ENCODE data around the gene CD68. TPM values are rescaled to one million over a fixed set of nuclear protein-coding genes. Genes with fewer than 3 reads are reported as not detected.
A peak's percentile ranks its signal among the peaks of the same experiment; 100 is the strongest.
"Not testable (repeated sequence)": the region's sequence is repeated elsewhere in the genome, so short reads cannot be mapped to it uniquely, and the experiment has no call there.

The CD68 gene
- total RNA-seq, 2 experiments from 2014 or later: 0.44 to 0.54 TPM

GRCh38 chr17:7623661-7624060, 44.2 kb downstream of the CD68 start:
- intact Hi-C loops (cut with micrococcal nuclease; ENCODE audit: unreplicated experiment): no loop called here
- no peak for DNase-seq (ENCODE audit: low spot score)
- Histone ChIP-seq H3K79me2 (ENCODE audit: insufficient read depth, low read depth, low read length) (no peaks in the 10 kb centered on the region), H3K4me1 (ENCODE audit: insufficient read depth, low read length, poor library complexity, severe bottlenecking) (peaks cover 4% of the 10 kb centered on the region), H4K20me1 (ENCODE audit: insufficient read depth, low read length) (no peaks in the 10 kb centered on the region), H3K4me2 (ENCODE audit: low read length) (no peak overlapping the region), H3K36me3 (ENCODE audit: insufficient read depth, low read length) (no peaks in the 10 kb centered on the region), H3K4me3 (ENCODE audit: low read depth, low read length, poor library complexity, severe bottlenecking) (no peak overlapping the region), H2AFZ (ENCODE audit: low read length) (no peak overlapping the region), H3K9me3 (ENCODE audit: low read length) (no peaks in the 10 kb centered on the region), H3K27ac (ENCODE audit: low read depth, low read length, poor library complexity, severe bottlenecking) (no peak overlapping the region), H3K9me2 (ENCODE audit: insufficient read depth, low read length) (no peaks in the 10 kb centered on the region)
- ChIA-PET CTCF (ENCODE audit: unreplicated experiment) (no interaction called here), POLR2A (no interaction called here)
- BruUV-seq (replicated peaks): no TSS peak
- TF ChIP-seq EZH2phosphoT487 (IDR thresholded peaks at IDR 0.05; ENCODE audit: borderline replicate concordance, low read depth, low read length): no peak
- TF ChIP-seq CTCF (conservative IDR thresholded peaks at IDR 0.05; ENCODE audit: low read length): no peak

GRCh38 chr17:7625749-7626148, 46.3 kb downstream of the CD68 start:
- H2AFZ ChIP-seq (ENCODE audit: low read length); H3K27ac ChIP-seq (ENCODE audit: low read depth, low read length, poor library complexity, severe bottlenecking); H3K9me3 ChIP-seq (ENCODE audit: low read length); CTCF ChIA-PET (ENCODE audit: unreplicated experiment); DNase-seq (ENCODE audit: low spot score); H3K79me2 ChIP-seq (ENCODE audit: insufficient read depth, low read depth, low read length); BruUV-seq (replicated peaks); H3K4me3 ChIP-seq (ENCODE audit: low read depth, low read length, poor library complexity, severe bottlenecking); H3K4me2 ChIP-seq (ENCODE audit: low read length); H3K9me2 ChIP-seq (ENCODE audit: insufficient read depth, low read length); H3K4me1 ChIP-seq (ENCODE audit: insufficient read depth, low read length, poor library complexity, severe bottlenecking); POLR2A ChIA-PET; H4K20me1 ChIP-seq (ENCODE audit: insufficient read depth, low read length); H3K36me3 ChIP-seq (ENCODE audit: insufficient read depth, low read length): not testable (repeated sequence)
- intact Hi-C loops (cut with micrococcal nuclease; ENCODE audit: unreplicated experiment): loop anchor here (2.0 kb wide), 1 partner anchor 61 kb away; the partner anchor contains the start of gene TP53

GRCh38 chr17:7626307-7626706, 46.9 kb downstream of the CD68 start:
- TF ChIP-seq EZH2phosphoT487 (IDR thresholded peaks at IDR 0.05; ENCODE audit: borderline replicate concordance, low read depth, low read length) (no peak), CTCF (conservative IDR thresholded peaks at IDR 0.05; ENCODE audit: low read length) (no peak)
- no peak overlapping the region for H3K27ac ChIP-seq (ENCODE audit: low read depth, low read length, poor library complexity, severe bottlenecking)
- CTCF ChIA-PET (ENCODE audit: unreplicated experiment): interaction anchor here (0.6 kb wide), 1 partner anchor 317 kb away, joined by 3 read pairs; no protein-coding TSS in a partner anchor
- no peak for DNase-seq (ENCODE audit: low spot score)
- H2AFZ ChIP-seq (ENCODE audit: low read length): no peak overlapping the region
- no peaks in the 10 kb centered on the region for H3K36me3 ChIP-seq (ENCODE audit: insufficient read depth, low read length)
- H4K20me1 ChIP-seq (ENCODE audit: insufficient read depth, low read length): no peaks in the 10 kb centered on the region
- H3K79me2 ChIP-seq (ENCODE audit: insufficient read depth, low read depth, low read length): no peaks in the 10 kb centered on the region
- peaks cover 4% of the 10 kb centered on the region for H3K4me1 ChIP-seq (ENCODE audit: insufficient read depth, low read length, poor library complexity, severe bottlenecking)
- no peaks in the 10 kb centered on the region for H3K9me3 ChIP-seq (ENCODE audit: low read length)
- no peak overlapping the region for H3K4me2 ChIP-seq (ENCODE audit: low read length)
- no peak overlapping the region for H3K4me3 ChIP-seq (ENCODE audit: low read depth, low read length, poor library complexity, severe bottlenecking)
- H3K9me2 ChIP-seq (ENCODE audit: insufficient read depth, low read length): no peaks in the 10 kb centered on the region
- BruUV-seq (replicated peaks): TSS peak; percentile 94
- POLR2A ChIA-PET: interaction anchor here (0.6 kb wide), 1 partner anchor 13 kb away, joined by 3 read pairs; no protein-coding TSS in a partner anchor
- intact Hi-C loops (cut with micrococcal nuclease; ENCODE audit: unreplicated experiment): loop anchor here (2.0 kb wide), 1 partner anchor 60 kb away; the partner anchor contains the start of gene TP53

Measured in OCI-LY7 (cell line).